Neuronal stem cell (in vitro differentiated cells): ENCODE data around the gene HOXC5.
"Not testable (repeated sequence)": the region's sequence is repeated elsewhere in the genome, so short reads cannot be mapped to it uniquely, and the experiment has no call there.

ENCODE experiments used
- DNase-seq: peaks from one replicate; pipeline ENCODE4 v3.0.0-alpha.2; 2013; ENCODE audit warnings: low spot score
- H2AFZ ChIP-seq: one replicate; pipeline ENCODE4 v1.6.1; 2013; ENCODE audit warnings: mild to moderate bottlenecking, low read length, inconsistent platforms
- H2AK5ac ChIP-seq: 2 replicates; pipeline ENCODE4 v1.6.1; 2013; ENCODE audit warnings: low read depth, mild to moderate bottlenecking, inconsistent platforms, low read length, moderate library complexity, mixed read lengths
- H2BK120ac ChIP-seq: 2 replicates; pipeline ENCODE4 v1.6.1; 2013; ENCODE audit warnings: low read depth, mild to moderate bottlenecking, inconsistent platforms, low read length, moderate library complexity, mixed read lengths
- H2BK12ac ChIP-seq: one replicate; pipeline ENCODE4 v1.6.1; 2013; ENCODE audit warnings: low read length, inconsistent platforms
- H2BK15ac ChIP-seq: 2 replicates; pipeline ENCODE4 v1.6.1; 2013; ENCODE audit warnings: mild to moderate bottlenecking, low read length, inconsistent platforms, mixed read lengths
- H2BK5ac ChIP-seq: one replicate; pipeline ENCODE4 v1.6.1; 2013; ENCODE audit warnings: inconsistent platforms, mild to moderate bottlenecking, low read length, moderate library complexity
- H3K14ac ChIP-seq: one replicate; pipeline ENCODE4 v1.6.1; 2013; ENCODE audit warnings: low read length, inconsistent platforms
- H3K18ac ChIP-seq: 2 replicates; pipeline ENCODE4 v1.6.1; 2013; ENCODE audit warnings: low read length, inconsistent platforms
- H3K23ac ChIP-seq: 2 replicates; pipeline ENCODE4 v1.6.1; 2013; ENCODE audit warnings: low read depth, mild to moderate bottlenecking, mixed read lengths, low read length, inconsistent platforms; ENCODE audit not compliant: poor library complexity
- H3K27ac ChIP-seq: replicated peaks from 3 replicates; pipeline ENCODE4 v1.5.1; 2013; ENCODE audit warnings: low read length, inconsistent platforms
- H3K27me3 ChIP-seq, 3 experiments: 2 replicates each; pipeline ENCODE4 v1.6.1; 2013; ENCODE audit warnings: low read length in 3 of 3, mild to moderate bottlenecking in 2 of 3, inconsistent platforms in 1 of 3, low read depth in 1 of 3, mixed read lengths in 1 of 3, moderate library complexity in 1 of 3; ENCODE audit not compliant: control insufficient read depth in 3 of 3, insufficient read depth in 3 of 3
- H3K36me3 ChIP-seq, 2 donors: replicated peaks in 1 of 2; 2 replicates each; pipeline ENCODE4 v1.6.1; 2013; ENCODE audit warnings: low read length in 2 of 2; ENCODE audit not compliant: control insufficient read depth in 2 of 2, insufficient read depth in 2 of 2
- H3K4ac ChIP-seq: 2 replicates; pipeline ENCODE4 v1.6.1; 2013; ENCODE audit warnings: inconsistent platforms, mild to moderate bottlenecking, low read length, moderate library complexity
- H3K4me1 ChIP-seq, 2 donors: 1 replicate in 1 of 2; 2 replicates in 1 of 2; pipeline ENCODE4 v1.6.1; 2013; ENCODE audit warnings: low read length in 2 of 2, low read depth in 1 of 2; ENCODE audit not compliant: control insufficient read depth in 2 of 2, insufficient read depth in 1 of 2
- H3K4me2 ChIP-seq: one replicate; pipeline ENCODE4 v1.6.1; 2013; ENCODE audit warnings: mild to moderate bottlenecking, low read length, inconsistent platforms; ENCODE audit not compliant: insufficient read depth, poor library complexity, severe bottlenecking
- H3K4me3 ChIP-seq, 2 donors: 2 replicates each; pipeline ENCODE4 v1.5.1; 2013; ENCODE audit warnings: low read length in 2 of 2, mild to moderate bottlenecking in 2 of 2, inconsistent platforms in 1 of 2, moderate library complexity in 1 of 2
- H3K79me1 ChIP-seq: one replicate; pipeline ENCODE4 v1.6.1; 2013; ENCODE audit warnings: low read depth, mild to moderate bottlenecking, inconsistent platforms, low read length, moderate library complexity
- H3K9ac ChIP-seq: one replicate; pipeline ENCODE4 v1.6.1; 2013; ENCODE audit warnings: mild to moderate bottlenecking, low read depth, low read length, inconsistent platforms; ENCODE audit not compliant: poor library complexity
- H3K9me3 ChIP-seq, 2 donors: replicated peaks in 1 of 2; 2 replicates each; pipeline versions ENCODE3 to v1.6.1; 2013; ENCODE audit warnings: low read length in 2 of 2, mild to moderate bottlenecking in 2 of 2, inconsistent platforms in 1 of 2, low read depth in 1 of 2, mixed read lengths in 1 of 2, moderate library complexity in 1 of 2; ENCODE audit not compliant: control insufficient read depth in 2 of 2, insufficient read depth in 1 of 2
- H4K8ac ChIP-seq: one replicate; pipeline ENCODE4 v1.6.1; 2013; ENCODE audit warnings: low read depth, mild to moderate bottlenecking, inconsistent platforms, low read length, moderate library complexity
- H4K91ac ChIP-seq: one replicate; pipeline ENCODE4 v1.6.1; 2013; ENCODE audit warnings: low read length, low read depth, mild to moderate bottlenecking, inconsistent platforms; ENCODE audit not compliant: poor library complexity
- WGBS, 2 donors: extraction: QIAGEN DNeasy Blood & Tissue Kit; methylation state at CpG; one replicate each; pipeline ENCODE4 v1.1.7; 2013; ENCODE audit warnings: missing lambda C conversion rate in 2 of 2, mixed read lengths in 1 of 2; ENCODE audit not compliant: insufficient read length in 2 of 2, insufficient replicate concordance in 1 of 2; ENCODE audit errors: extremely low coverage in 2 of 2; 5-methylcytosine and 5-hydroxymethylcytosine counted together

The HOXC5 gene

DNA sequence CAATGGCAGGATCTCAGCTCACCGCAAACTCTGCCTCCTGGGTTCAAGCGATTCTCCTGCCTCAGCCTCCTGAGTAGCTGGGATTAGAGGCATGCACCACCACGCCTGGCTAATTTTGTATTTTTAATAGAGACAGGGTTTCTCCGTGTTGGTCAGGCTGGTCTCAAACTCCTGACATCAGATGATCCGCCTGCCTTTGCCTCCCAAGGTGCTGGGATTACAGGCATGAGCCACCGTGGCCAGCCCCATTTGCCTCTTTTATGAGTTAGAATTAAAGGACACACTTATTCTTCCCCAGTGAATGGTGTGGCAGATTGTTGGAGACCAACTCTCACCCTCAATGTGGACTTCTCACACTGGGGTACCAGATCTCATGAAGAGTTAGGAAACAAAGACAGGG is 9.2 kb downstream of the HOXC5 start:
- not testable (repeated sequence) for H3K4me1 ChIP-seq, H2BK5ac ChIP-seq, H3K9me3 ChIP-seq, DNase-seq, H4K8ac ChIP-seq, H3K4me2 ChIP-seq, H3K9ac ChIP-seq, H2AK5ac ChIP-seq, H4K91ac ChIP-seq, H3K14ac ChIP-seq, H3K4ac ChIP-seq, H3K23ac ChIP-seq, H2BK120ac ChIP-seq, H3K36me3 ChIP-seq, H2BK15ac ChIP-seq, H2AFZ ChIP-seq, H3K4me3 ChIP-seq, H2BK12ac ChIP-seq, H3K27ac ChIP-seq, H3K79me1 ChIP-seq, H3K18ac ChIP-seq
- peaks cover 30 to 97% (median 95%) of the 10 kb centered on the region in 3 experiments for H3K27me3 ChIP-seq
- WGBS, 2 donors: no CpG with 5 or more reads among the region's 6 CpGs

DNA sequence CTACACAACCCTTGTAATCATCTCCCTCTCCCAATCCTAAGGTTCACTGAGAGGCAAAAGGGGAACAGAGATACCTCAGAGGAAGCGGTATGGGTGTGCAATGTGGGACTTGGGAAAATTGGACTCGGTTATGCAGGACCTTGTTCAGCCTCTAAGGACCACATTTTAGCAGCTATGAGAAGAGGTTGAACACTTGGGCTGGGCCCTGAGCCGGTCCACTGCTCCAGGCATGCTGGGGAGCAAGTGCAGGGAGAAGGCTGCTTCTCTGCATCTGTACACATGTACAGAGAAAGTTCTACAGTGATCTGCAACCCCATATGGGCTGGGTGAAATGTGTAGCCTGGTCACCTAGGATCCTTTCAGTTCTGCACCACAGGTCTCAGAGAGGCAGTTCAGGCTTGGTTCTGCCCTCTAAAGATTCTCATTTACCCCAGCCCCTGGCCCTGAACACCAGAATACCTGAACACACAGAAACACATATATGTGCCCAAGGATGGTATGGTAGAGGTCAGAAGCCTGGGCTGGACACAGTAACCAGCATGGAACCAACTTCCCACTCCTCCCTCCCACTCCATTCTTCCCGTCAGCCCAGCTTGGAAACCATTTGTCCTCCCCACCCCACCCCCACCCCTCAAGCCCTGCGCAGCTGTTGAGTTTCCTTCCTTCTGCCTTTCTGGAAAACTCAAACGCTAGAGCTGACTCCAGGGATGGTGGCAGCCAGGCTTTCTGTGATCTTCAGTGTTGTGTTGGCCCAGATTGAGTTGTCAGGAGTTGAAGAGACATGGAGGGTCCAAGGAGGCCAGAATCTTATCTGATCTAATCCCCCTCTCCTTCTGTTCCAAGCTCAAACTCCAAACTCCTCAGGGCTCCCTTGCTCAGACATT is 10.4 kb downstream of the HOXC5 start:
- Histone ChIP-seq H3K9ac (no peak overlapping the region), H3K27me3 (peaks cover 31 to 97% (median 95%) of the 10 kb centered on the region in 3 experiments), H3K36me3 (no peaks in the 10 kb centered on the region), H3K18ac (no peak overlapping the region), H2AK5ac (no peak overlapping the region), H3K4me1 (no peaks in the 10 kb centered on the region), H3K4ac (no peak overlapping the region), H4K91ac (no peak overlapping the region), H4K8ac (no peak overlapping the region), H3K79me1 (no peaks in the 10 kb centered on the region), H2BK120ac (no peak overlapping the region), H2AFZ (no peak overlapping the region), H3K27ac (no peak overlapping the region), H2BK5ac (no peak overlapping the region), H3K4me2 (no peak overlapping the region), H2BK15ac (no peak overlapping the region), H3K4me3 (no peak overlapping the region), H3K23ac (no peak overlapping the region), H3K14ac (no peak overlapping the region), H2BK12ac (no peak overlapping the region), H3K9me3 (peaks cover 0 to 6% of the 10 kb centered on the region in 2 donors)
- no CpG with 5 or more reads among the region's 6 CpGs for WGBS, 2 donors
- no peak for DNase-seq

DNA sequence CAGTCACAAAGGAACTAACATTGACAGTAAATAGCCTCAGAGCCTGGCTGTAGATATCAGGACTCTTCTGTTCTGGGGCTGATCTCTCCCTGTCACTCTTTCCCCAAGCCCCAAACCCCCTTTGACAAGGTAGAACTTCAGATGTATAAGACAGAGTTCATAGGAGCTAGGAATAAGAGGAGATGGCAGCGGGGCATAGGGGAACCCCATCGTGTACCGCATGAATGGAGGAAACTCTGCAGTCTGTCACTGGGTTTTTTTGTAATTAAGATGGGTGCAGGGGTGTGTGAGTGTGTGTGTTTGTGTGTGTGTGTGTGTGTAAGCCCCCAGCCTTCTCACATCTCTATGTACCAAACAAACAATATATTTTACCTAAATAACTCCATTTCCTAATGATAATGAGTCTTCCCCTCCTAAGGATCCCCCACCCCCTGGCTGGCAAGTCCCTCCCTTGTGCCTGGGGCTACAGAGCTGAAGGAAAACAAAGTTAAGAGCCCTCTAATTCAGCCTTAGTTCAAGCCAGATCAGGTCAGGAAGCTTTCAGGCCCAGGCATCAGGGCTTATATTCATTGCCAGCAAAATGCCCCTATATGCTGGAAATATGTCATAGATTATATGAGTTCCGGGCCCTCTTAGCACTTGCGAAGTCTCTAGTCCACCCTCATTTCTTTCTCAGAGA is 11.7 kb downstream of the HOXC5 start:
- no peak overlapping the region for H3K4me2 ChIP-seq
- H3K36me3 ChIP-seq: no peaks in the 10 kb centered on the region
- H2BK120ac ChIP-seq: no peak overlapping the region
- H4K91ac ChIP-seq: no peak overlapping the region
- H2BK5ac ChIP-seq: no peak overlapping the region
- H2BK15ac ChIP-seq: no peak overlapping the region
- no peak overlapping the region for H3K4ac ChIP-seq
- no peak overlapping the region for H3K14ac ChIP-seq
- H3K27ac ChIP-seq: no peak overlapping the region
- peaks cover 0 to 3% of the 10 kb centered on the region in 2 donors for H3K9me3 ChIP-seq
- WGBS, 2 donors: no CpG with 5 or more reads among the region's 5 CpGs
- H3K18ac ChIP-seq: no peak overlapping the region
- H3K23ac ChIP-seq: no peak overlapping the region
- no peak overlapping the region for H2BK12ac ChIP-seq
- DNase-seq: no peak
- no peak overlapping the region for H2AFZ ChIP-seq
- no peak overlapping the region for H2AK5ac ChIP-seq
- H3K4me3 ChIP-seq: no peak overlapping the region
- no peak overlapping the region for H4K8ac ChIP-seq
- no peaks in the 10 kb centered on the region for H3K4me1 ChIP-seq
- no peaks in the 10 kb centered on the region for H3K79me1 ChIP-seq
- H3K9ac ChIP-seq: no peak overlapping the region
- peaks cover 30 to 97% (median 93%) of the 10 kb centered on the region in 3 experiments for H3K27me3 ChIP-seq

DNA sequence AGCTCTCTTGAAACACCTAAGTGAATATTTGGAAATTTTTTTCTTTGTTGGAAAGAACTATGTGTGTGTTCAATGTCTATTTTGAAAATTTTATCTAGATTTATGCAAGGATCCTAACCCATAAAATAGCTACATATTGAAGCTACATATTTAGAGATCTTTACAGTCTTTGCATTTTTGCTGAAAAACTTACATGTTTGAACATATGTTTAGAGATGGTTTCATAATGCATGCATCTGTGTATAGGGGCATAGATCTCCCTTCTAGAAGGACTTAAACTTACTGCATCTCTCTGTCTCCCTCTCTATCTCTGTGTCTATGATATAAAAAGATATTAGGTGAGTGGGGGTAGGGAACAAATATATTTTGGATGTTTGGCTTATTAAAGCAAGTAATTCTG is 12.6 kb downstream of the HOXC5 start:
- H3K36me3 ChIP-seq: no peaks in the 10 kb centered on the region
- no peaks in the 10 kb centered on the region for H3K9me3 ChIP-seq
- no peak overlapping the region for H2AK5ac ChIP-seq
- no peak overlapping the region for H2AFZ ChIP-seq
- H4K8ac ChIP-seq: no peak overlapping the region
- no peak overlapping the region for H4K91ac ChIP-seq
- no peak for DNase-seq
- no peak overlapping the region for H2BK5ac ChIP-seq
- H3K4me3 ChIP-seq: no peak overlapping the region
- no peak overlapping the region for H3K14ac ChIP-seq
- H3K4me2 ChIP-seq: no peak overlapping the region
- H2BK120ac ChIP-seq: no peak overlapping the region
- H2BK15ac ChIP-seq: no peak overlapping the region
- no peak overlapping the region for H3K4ac ChIP-seq
- no peaks in the 10 kb centered on the region for H3K79me1 ChIP-seq
- H3K4me1 ChIP-seq: no peaks in the 10 kb centered on the region
- peaks cover 32 to 97% (median 93%) of the 10 kb centered on the region in 3 experiments for H3K27me3 ChIP-seq
- H3K18ac ChIP-seq: no peak overlapping the region
- H2BK12ac ChIP-seq: no peak overlapping the region
- H3K27ac ChIP-seq: no peak overlapping the region
- no peak overlapping the region for H3K9ac ChIP-seq
- no peak overlapping the region for H3K23ac ChIP-seq
